ENCODE measurements around the gene ANKMY2. TPM values are rescaled to one million over a fixed set of nuclear protein-coding genes. Genes with fewer than 3 reads are reported as not detected.
"Not testable (repeated sequence)": the region's sequence is repeated elsewhere in the genome, so short reads cannot be mapped to it uniquely, and the experiment has no call there.

The ANKMY2 gene
- polyA plus RNA-seq, 1 experiment: 31.8 TPM

- no peaks in the 10 kb centered on the region for H3K9me3 ChIP-seq (ENCODE audit: control insufficient read depth, insufficient read depth, low read length)
- CTCF ChIA-PET: no interaction called here
- POLR2A ChIA-PET: no interaction called here
- no peaks in the 10 kb centered on the region for H3K27me3 ChIP-seq (ENCODE audit: control insufficient read depth, insufficient read depth, low read length)
- no peak overlapping the region for H3K4me3 ChIP-seq (ENCODE audit: low read depth, low read length)
- H3K27ac ChIP-seq (ENCODE audit: low read depth, low read length): no peak overlapping the region
- DNase-seq (ENCODE audit: low read depth, low spot score): peak; percentile 36
- no peak for TF ChIP-seq CTCF (IDR thresholded peaks at IDR 0.05; ENCODE audit: low read depth, low read length)
Measured at GRCh38 chr7:16660702-16661464, 15.3 kb upstream of the ANKMY2 start.

GRCh38 chr7:16659854-16660497 lies 14.4 kb upstream of the ANKMY2 start:
- H3K27ac ChIP-seq (ENCODE audit: low read depth, low read length); H3K4me3 ChIP-seq (ENCODE audit: low read depth, low read length); POLR2A ChIA-PET; H3K27me3 ChIP-seq (ENCODE audit: control insufficient read depth, insufficient read depth, low read length); H3K9me3 ChIP-seq (ENCODE audit: control insufficient read depth, insufficient read depth, low read length); DNase-seq (ENCODE audit: low read depth, low spot score); CTCF ChIA-PET: not testable (repeated sequence)

GRCh38 chr7:16657656-16658279 lies 12.2 kb upstream of the ANKMY2 start:
- TF ChIP-seq CTCF (IDR thresholded peaks at IDR 0.05; ENCODE audit: low read depth, low read length): peak; percentile 58
- Histone ChIP-seq H3K27ac (ENCODE audit: low read depth, low read length) (peak overlapping the region; percentile 75), H3K27me3 (ENCODE audit: control insufficient read depth, insufficient read depth, low read length) (no peaks in the 10 kb centered on the region), H3K9me3 (ENCODE audit: control insufficient read depth, insufficient read depth, low read length) (no peaks in the 10 kb centered on the region), H3K4me3 (ENCODE audit: low read depth, low read length) (no peak overlapping the region)
- DNase-seq (ENCODE audit: low read depth, low spot score): peak; percentile 85
- ChIA-PET POLR2A (interaction anchor here (1.4 to 2.3 kb wide), 2 partner anchors 10 to 11 kb away, joined by 6 to 11 read pairs; partner anchors contain the start of genes ANKMY2 and BZW2), CTCF (interaction anchor here (1.0 to 1.4 kb wide), 4 partner anchors 10 to 37 kb away, joined by 3 to 4 read pairs (median 3); no protein-coding TSS in a partner anchor)

GRCh38 chr7:16656141-16656540 lies 10.6 kb upstream of the ANKMY2 start:
- no peak for TF ChIP-seq CTCF (IDR thresholded peaks at IDR 0.05; ENCODE audit: low read depth, low read length)
- no peak for DNase-seq (ENCODE audit: low read depth, low spot score)
- no peaks in the 10 kb centered on the region for H3K27me3 ChIP-seq (ENCODE audit: control insufficient read depth, insufficient read depth, low read length)
- CTCF ChIA-PET: interaction anchor here (0.6 to 1.1 kb wide), 4 partner anchors 8 to 262 kb away, joined by 3 read pairs; no protein-coding TSS in a partner anchor
- POLR2A ChIA-PET: interaction anchor here (2.3 kb wide), 1 partner anchor 12 kb away, joined by 6 read pairs; no protein-coding TSS in a partner anchor
- H3K27ac ChIP-seq (ENCODE audit: low read depth, low read length): no peak overlapping the region
- H3K9me3 ChIP-seq (ENCODE audit: control insufficient read depth, insufficient read depth, low read length): no peaks in the 10 kb centered on the region
- H3K4me3 ChIP-seq (ENCODE audit: low read depth, low read length): no peak overlapping the region

- Histone ChIP-seq H3K27ac (ENCODE audit: low read depth, low read length) (no peak overlapping the region), H3K9me3 (ENCODE audit: control insufficient read depth, insufficient read depth, low read length) (no peaks in the 10 kb centered on the region), H3K4me3 (ENCODE audit: low read depth, low read length) (no peak overlapping the region), H3K27me3 (ENCODE audit: control insufficient read depth, insufficient read depth, low read length) (no peaks in the 10 kb centered on the region)
- ChIA-PET POLR2A (no interaction called here), CTCF (interaction anchor here (0.8 kb wide), 1 partner anchor 12 kb away, joined by 3 read pairs; no protein-coding TSS in a partner anchor)
- no peak for TF ChIP-seq CTCF (IDR thresholded peaks at IDR 0.05; ENCODE audit: low read depth, low read length)
- no peak for DNase-seq (ENCODE audit: low read depth, low spot score)
Measured at GRCh38 chr7:16655394-16655793, 9.8 kb upstream of the ANKMY2 start.
